NCI-H1105 (cell line): ENCODE results near the gene DAZL.

ENCODE experiments used
- DNase-seq: peaks from one replicate; lab custom pipeline; 2025; lab: John Stamatoyannopoulos, UW

DAZL gene

GRCh38 chr3:16595778-16596177 lies 9.4 kb downstream of the DAZL start:
- DNase-seq = no peak

GRCh38 chr3:16589867-16590624 lies 15.2 kb downstream of the DAZL start:
- DNase-seq = no peak

DNA sequence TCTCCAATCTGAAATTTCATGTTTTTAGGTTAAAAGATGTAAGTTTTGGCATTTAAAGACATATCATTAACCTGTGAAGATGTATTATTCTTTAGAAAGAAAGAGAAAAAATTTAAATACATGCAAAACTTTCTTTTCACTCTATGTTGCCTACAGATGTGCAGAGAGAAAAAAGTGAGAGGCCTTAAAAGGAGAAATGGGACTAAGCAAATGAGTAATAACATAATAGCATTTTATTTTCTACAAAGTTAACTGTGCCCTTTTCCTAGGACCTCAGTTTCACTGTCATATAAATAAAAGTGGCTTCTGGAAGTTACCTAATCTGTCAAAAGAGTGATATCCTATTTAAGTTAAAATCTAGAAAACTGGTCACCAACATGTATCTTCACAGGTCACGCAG lies 16.1 kb downstream of the DAZL start:
- DNase-seq = no peak

DNA sequence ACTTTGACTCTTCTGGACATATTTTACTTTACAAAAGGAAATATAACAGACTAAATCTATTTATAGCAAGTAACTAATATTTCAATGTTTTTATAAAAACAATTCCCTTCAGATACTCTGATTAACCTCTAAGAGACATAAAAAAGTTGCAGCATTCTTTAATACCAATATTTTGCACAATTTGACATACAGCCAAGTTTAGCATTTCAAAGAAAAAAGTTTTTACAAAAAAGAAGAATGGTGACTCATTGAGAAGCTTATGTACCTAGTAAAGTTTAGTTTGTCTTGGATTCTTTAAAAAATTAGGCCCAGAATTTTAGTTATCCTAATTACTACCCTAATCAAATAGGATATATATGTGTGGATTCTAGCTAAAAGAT lies 17.6 kb downstream of the DAZL start:
- no peak for DNase-seq

- DNase-seq = no peak
Measured at GRCh38 chr3:16587047-16587680, 18.1 kb downstream of the DAZL start.

- DNase-seq = no peak
Measured at GRCh38 chr3:16584880-16585279, 20.3 kb downstream of the DAZL start.

- no peak for DNase-seq
Measured at GRCh38 chr3:16583551-16583950, 21.7 kb downstream of the DAZL start.

GRCh38 chr3:16570113-16570512 lies 35.1 kb downstream of the DAZL start:
- DNase-seq = no peak

DNA sequence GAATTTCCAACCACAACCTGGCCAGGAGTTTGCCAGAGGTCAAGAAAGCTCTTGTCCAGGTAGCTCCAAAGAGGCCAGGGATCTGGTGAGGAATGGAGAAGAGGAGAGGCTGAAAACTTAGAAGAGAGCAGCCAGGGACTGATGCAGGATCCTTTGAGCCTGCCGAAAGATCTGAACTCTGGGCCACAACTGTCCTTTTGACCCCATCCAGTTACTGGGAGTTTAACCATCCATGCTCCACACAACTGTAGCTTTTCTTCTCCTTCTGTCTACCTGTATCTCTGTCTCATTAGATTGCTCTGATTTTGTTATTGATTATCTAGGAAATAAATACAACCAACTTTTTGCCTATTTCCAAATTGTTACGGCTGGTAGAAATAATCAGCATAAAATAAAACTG lies 36.7 kb downstream of the DAZL start:
- DNase-seq = no peak

GRCh38 chr3:16568115-16568514 lies 37.1 kb downstream of the DAZL start:
- DNase-seq = no peak

GRCh38 chr3:16559653-16560365 lies 45.4 kb downstream of the DAZL start:
- no peak for DNase-seq

GRCh38 chr3:16554126-16554525 lies 51.1 kb downstream of the DAZL start:
- DNase-seq = no peak

DNA sequence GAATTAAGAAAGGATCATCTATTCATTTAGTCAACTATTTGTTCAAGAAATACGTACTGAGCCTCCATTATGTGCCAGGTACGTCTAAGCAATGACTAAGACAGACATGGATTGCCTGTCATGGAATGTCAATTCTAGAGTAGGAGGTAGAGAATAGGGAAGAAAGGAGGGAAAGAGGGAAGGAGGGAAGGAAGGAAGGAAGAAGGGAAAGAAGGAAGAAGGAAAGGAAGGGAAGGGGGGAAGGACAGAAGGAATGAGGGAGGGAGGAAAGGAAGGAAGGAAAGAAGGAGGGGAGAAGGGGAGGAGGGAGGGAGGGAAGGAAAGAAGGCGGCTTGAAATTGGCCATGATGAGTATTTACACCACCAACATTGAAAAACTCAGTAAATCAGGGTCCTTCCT lies 52.5 kb downstream of the DAZL start:
- DNase-seq = no peak

- no peak for DNase-seq
Measured at GRCh38 chr3:16551342-16551976, 53.8 kb downstream of the DAZL start.

GRCh38 chr3:16550676-16551341 lies 54.4 kb downstream of the DAZL start:
- DNase-seq = peak; percentile 9

GRCh38 chr3:16550305-16550675 lies 54.9 kb downstream of the DAZL start:
- no peak for DNase-seq

GRCh38 chr3:16548721-16549120 lies 56.5 kb downstream of the DAZL start:
- no peak for DNase-seq

DNA sequence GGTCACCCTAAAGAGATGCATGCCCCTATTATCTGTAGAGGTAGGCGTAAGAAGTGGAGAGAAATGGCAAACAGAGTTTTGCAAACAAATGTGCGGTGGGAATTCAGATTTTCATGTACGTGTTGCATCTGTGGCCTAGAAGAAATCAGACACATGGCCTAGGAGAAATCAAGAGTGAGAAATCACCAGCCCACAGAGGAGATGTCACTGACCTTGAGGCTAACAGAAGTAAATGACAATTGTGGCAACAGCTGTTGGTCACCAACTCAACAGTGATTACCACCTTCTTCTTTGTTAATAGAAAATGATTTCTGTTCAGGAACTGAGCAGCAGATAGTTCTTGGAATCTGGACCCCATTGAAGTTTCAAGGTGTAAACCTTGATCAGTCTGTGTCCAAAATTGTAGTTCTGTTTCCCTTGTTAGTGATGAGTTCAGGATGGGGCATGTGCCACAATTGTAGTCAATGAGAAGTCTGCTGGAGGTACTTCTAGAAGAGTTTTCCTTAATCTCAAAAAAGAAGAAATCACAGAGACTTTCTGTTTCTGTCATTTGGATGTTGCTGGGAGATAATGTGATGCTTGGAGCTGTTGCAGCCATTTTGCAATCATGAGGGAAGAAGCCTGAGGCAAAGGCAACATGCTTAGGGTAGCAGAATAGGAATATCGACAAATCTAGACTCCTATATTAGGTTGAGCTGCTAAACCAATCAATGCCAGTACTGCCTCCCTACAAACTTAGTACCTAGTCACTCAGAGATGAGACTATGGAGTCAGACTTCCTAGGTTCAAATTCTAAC lies 57.5 kb downstream of the DAZL start:
- no peak for DNase-seq

DNA sequence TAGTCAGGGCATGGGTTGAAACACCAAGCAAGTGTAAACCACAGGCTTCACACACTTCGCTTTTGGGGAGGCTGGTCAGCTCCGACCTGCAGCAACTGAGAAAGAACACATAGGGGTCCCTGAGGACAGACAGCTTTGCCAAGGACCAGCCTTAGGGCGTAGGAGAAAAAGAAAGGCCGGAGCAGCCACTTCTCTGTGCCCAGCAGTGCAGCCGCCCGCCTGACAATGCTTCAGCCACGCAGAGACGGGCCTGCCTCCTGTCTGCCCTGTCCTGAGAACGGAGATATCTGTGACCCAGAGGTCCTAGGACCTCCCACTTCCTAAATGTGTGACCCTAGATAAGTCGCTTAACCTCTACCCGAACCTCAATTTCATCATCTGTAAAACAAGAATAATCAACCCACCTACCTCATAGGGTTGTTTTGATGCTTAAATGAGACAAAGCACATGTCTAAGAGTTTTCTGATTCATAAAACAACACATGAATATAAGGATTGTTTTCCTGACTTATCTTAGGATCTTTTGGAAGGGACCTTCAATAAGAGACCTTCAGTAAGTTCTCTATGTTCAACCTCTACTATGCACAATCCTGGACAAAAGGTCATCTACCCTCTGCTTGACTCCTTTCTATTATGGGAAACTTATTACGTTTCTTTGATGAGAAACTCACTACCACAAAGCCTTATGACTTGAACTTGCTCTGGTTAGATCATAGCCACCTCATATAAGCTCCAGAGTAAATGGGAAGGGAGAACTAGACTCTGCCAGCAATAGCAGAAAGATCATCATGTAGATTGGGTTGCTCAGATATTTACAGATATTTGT lies 58.8 kb downstream of the DAZL start:
- DNase-seq = no peak

- no peak for DNase-seq
Measured at GRCh38 chr3:16545413-16546185, 59.6 kb downstream of the DAZL start.
